ENCODE measurements around the gene TTC9C.

DNA sequence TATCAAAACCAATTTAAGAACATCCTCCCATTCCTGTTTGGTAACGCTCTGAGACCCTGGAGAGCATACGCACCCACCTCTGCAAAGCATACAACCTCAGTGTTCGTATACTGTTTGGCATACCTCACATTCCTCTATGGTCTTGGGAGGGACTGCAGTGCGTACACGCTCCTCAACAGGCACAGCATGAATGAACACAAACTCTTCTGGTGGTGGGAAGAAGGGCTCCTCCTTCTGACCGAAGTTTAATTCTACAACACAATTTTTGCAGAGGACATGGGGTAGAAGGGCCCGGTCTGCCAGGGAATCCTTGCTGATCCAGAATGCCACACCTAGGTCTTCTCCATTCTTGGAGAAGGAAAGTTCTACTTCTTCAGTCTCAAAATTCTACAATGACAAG lies 6.3 kb upstream of the TTC9C start:
- no peak; the same call in 1 of the 2 replicates for TF ChIP-seq POLR2AphosphoS5 (IDR thresholded peaks at IDR 0.05; ENCODE audit: low read depth, low read length)
- TF ChIP-seq TAF1 (IDR thresholded peaks at IDR 0.05; ENCODE audit: borderline replicate concordance, insufficient read depth, low read length) = no peak
- TF ChIP-seq REST (IDR thresholded peaks at IDR 0.05; ENCODE audit: insufficient read depth in 1 of 2, low read depth in 2 of 2, low read length in 2 of 2) = no peak
- no peak for TF ChIP-seq SIN3A (IDR thresholded peaks at IDR 0.05; ENCODE audit: borderline replicate concordance, insufficient read depth, low read length)
- no peak for TF ChIP-seq FOXP2 (optimal IDR thresholded peaks at IDR 0.05; ENCODE audit: borderline replicate concordance, extremely low read depth, extremely low read length, insufficient read depth)
